ENCODE measurements around the gene ACAT1. TPM values are rescaled to one million over a fixed set of nuclear protein-coding genes. Genes with fewer than 3 reads are reported as not detected.
"Not testable (repeated sequence)": the region's sequence is repeated elsewhere in the genome, so short reads cannot be mapped to it uniquely, and the experiment has no call there.

ACAT1 gene
- total and polyA plus RNA-seq, 12 donors = 56.3 to 777 (median 212) TPM

DNA sequence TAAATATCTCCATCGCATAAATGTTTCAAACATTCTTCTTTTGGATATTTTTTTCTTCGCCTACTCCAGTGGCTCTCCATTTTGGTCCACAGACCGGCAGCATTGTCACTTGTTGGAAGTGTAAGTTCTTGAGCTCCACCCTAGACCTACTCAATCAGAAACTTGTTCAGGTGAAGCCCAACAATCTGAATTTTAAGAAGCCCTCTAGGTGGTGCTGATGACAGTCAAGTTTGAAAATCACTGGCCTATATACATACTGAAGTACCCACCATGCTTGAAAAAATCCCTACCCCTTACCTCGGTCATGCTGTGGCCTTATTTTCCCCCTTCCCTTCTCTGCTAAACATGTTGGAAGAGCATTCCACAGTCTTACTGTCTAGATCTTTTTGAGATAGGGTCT lies 10.2 kb upstream of the ACAT1 start:
- 92 to 96% (median 95%) methylated on average over 4 of the region's 4 CpGs for WGBS, 4 donors
- TF ChIP-seq, protein P1, sequence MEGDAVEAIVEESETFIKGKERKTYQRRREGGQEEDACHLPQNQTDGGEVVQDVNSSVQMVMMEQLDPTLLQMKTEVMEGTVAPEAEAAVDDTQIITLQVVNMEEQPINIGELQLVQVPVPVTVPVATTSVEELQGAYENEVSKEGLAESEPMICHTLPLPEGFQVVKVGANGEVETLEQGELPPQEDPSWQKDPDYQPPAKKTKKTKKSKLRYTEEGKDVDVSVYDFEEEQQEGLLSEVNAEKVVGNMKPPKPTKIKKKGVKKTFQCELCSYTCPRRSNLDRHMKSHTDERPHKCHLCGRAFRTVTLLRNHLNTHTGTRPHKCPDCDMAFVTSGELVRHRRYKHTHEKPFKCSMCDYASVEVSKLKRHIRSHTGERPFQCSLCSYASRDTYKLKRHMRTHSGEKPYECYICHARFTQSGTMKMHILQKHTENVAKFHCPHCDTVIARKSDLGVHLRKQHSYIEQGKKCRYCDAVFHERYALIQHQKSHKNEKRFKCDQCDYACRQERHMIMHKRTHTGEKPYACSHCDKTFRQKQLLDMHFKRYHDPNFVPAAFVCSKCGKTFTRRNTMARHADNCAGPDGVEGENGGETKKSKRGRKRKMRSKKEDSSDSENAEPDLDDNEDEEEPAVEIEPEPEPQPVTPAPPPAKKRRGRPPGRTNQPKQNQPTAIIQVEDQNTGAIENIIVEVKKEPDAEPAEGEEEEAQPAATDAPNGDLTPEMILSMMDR (IDR thresholded peaks at IDR 0.05) = no peak
- no peak for TF ChIP-seq POLR2A (IDR thresholded peaks at IDR 0.05)
- Histone ChIP-seq H3K36me3 (replicated peaks in 1 of 2) (no peaks in the 10 kb centered on the region), H3K27ac (no peak overlapping the region), H3K4me3 (no peak overlapping the region), H3K27me3 (no peaks in the 10 kb centered on the region), H3K4me1 (replicated peaks in 1 of 2) (peaks cover 6 to 14% of the 10 kb centered on the region in 2 donors), H3K9me3 (replicated peaks in 1 of 3) (no peaks in the 10 kb centered on the region)
- DNase-seq = no peak
- intact Hi-C loops (cut with DNase I) = no loop called here

DNA sequence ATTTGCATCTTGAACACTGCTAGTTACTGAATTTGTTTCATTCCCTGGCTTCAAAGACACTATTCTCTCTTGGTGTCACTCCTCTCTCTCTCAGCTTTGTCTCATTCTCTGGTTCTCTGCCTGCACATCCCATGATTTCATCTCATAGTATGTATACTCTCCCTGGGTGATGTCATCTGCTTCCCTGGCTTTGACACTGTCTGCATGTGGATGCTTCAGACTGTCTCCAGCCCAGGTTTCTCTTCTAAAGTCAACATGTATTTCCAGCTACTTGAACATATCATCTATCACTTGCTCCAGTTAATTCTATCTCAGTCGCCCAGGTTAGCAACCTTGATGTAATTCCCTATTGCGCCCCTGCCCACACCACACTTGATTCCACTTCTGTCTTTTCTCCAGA lies 9.3 kb upstream of the ACAT1 start:
- Histone ChIP-seq H3K4me3 (no peak overlapping the region), H3K27me3 (no peaks in the 10 kb centered on the region), H3K27ac (no peak overlapping the region), H3K36me3 (replicated peaks in 1 of 2) (no peaks in the 10 kb centered on the region), H3K9me3 (replicated peaks in 1 of 3) (no peaks in the 10 kb centered on the region), H3K4me1 (replicated peaks in 1 of 2) (peaks cover 8 to 15% of the 10 kb centered on the region in 2 donors)
- 85 to 100% (median 91%) methylated on average over 2 of the region's 2 CpGs for WGBS, 4 donors
- intact Hi-C loops (cut with DNase I) = no loop called here
- TF ChIP-seq, protein P1 (IDR thresholded peaks at IDR 0.05) = no peak
- no peak for TF ChIP-seq POLR2A (IDR thresholded peaks at IDR 0.05)
- no peak for DNase-seq

DNA sequence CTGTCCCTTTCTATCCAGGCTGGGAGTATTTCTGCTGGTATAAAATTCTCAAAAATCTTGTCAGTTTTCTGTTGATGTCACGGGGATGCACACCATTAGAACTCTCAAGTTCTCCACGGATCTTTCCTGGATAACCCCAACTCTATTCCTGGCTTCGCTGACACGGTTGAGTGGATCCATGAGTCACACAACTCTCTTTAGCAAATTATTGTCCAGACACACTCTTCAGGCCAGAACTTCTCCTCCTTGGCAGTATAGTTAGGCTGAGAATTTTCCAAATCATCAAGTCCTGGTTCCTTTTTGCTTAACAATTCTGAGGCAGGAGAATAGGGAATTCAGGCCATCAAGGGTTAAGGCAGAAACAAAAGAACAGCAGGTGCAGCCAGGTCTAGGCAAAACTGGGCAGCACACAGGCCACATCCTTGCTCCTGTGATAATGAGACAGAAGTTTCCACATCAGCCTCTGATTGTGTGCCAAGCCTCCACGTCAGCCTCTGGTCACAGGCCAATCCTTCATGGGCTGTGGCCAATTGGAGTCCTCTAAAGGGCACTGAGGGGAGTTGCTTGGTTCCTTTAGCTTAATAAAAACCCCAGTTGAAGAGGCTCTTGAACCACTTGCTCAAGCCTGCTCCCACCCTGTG lies 5.7 kb upstream of the ACAT1 start:
- Histone ChIP-seq H3K36me3 (replicated peaks in 1 of 2) (no peaks in the 10 kb centered on the region), H3K27ac (peak overlapping the region; percentile 53 to 90 (median 67)), H3K4me1 (replicated peaks in 1 of 2) (peaks cover 8 to 15% of the 10 kb centered on the region in 2 donors), H3K9me3 (replicated peaks in 1 of 3) (no peaks in the 10 kb centered on the region), H3K4me3 (no peak overlapping the region), H3K27me3 (no peaks in the 10 kb centered on the region)
- TF ChIP-seq, protein P1 (IDR thresholded peaks at IDR 0.05) = no peak
- TF ChIP-seq POLR2A (IDR thresholded peaks at IDR 0.05) = peak in 1 of 2 donors; percentile 41
- DNase-seq = peak; percentile 89 to 98 (median 93)
- intact Hi-C loops (cut with DNase I) = no loop called here
- 23 to 39% (median 29%) methylated on average over 5 of the region's 5 CpGs for WGBS, 4 donors

DNA sequence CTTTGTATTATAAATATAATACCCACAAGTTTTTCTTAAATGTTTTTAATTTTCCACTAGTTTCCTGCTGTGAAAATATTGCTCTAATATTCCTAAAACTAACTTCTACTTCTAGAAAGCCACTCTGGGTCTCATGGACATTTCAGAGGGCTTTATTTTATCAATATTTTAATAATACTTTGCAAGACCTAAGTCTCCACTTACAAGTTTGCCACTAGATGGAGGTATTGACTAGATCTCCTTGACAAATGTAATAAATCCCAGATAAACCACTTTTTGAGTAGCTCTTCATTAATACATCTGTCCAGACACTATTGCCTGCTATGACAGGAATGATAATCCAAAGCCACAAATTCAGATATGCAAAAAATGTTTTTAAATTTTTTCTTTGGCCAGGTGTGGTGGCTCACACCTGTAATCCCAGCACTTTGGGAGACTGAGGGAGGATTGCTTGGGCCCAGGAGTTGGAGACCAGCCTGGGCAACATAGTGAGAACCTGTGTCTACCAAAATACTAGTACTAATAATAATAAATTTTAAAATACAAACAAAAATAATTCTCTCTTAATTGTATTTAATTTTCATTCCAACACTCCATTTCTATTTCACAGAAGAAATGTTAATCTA lies 3.5 kb upstream of the ACAT1 start:
- no peak for TF ChIP-seq POLR2A (IDR thresholded peaks at IDR 0.05)
- TF ChIP-seq, protein P1 (IDR thresholded peaks at IDR 0.05) = peak; percentile 36 to 74 (median 56)

DNA sequence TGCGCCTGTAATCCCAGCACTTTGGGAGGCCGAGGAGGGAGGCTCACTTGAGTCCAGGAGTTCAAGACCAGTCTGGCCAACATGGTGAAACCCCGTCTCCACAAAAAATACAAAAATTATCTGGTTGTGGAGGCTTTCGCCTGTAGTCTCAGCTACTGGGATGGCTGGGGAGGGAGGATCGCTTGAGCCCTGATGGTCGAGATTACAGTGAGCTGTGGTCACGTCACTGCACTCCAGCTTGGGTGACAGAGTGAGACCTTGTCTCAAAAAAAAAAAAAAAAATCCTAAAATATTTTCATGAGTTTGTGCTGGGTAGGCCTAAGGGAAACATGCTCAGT lies 462 bp upstream of the ACAT1 start:
- intact Hi-C loops (cut with DNase I) = loop anchor here in 1 of 2 donors (10.0 kb wide), 1 partner anchor 524 kb away; no protein-coding TSS in a partner anchor
- not testable (repeated sequence) for DNase-seq; H3K27me3 ChIP-seq; H3K9me3 ChIP-seq (replicated peaks in 1 of 3); H3K36me3 ChIP-seq (replicated peaks in 1 of 2)
- WGBS, 4 donors = 54 to 66% (median 57%) methylated on average over 7 of the region's 7 CpGs
- Histone ChIP-seq H3K4me3 (peak overlapping the region in 1 of 4 donors; percentile 72), H3K27ac (peak overlapping the region; percentile 60 to 97 (median 89)), H3K4me1 (replicated peaks in 1 of 2) (peaks cover 28 to 37% of the 10 kb centered on the region in 2 donors)

More for the DNA sequence above, 3.5 kb upstream of the ACAT1 start:
- intact Hi-C loops (cut with DNase I) = no loop called here
- H3K4me1 ChIP-seq (replicated peaks in 1 of 2) = peaks cover 15 to 27% of the 10 kb centered on the region in 2 donors
- no peaks in the 10 kb centered on the region for H3K27me3 ChIP-seq
- H3K36me3 ChIP-seq (replicated peaks in 1 of 2) = no peaks in the 10 kb centered on the region
- no peak overlapping the region for H3K27ac ChIP-seq
- DNase-seq = no peak
- H3K9me3 ChIP-seq (replicated peaks in 1 of 3) = no peaks in the 10 kb centered on the region
- H3K4me3 ChIP-seq = no peak overlapping the region
